ENCODE results near the gene PI4K2B. TPM values are rescaled to one million over a fixed set of nuclear protein-coding genes. Genes with fewer than 3 reads are reported as not detected.
"Not testable (repeated sequence)": the region's sequence is repeated elsewhere in the genome, so short reads cannot be mapped to it uniquely, and the experiment has no call there.

PI4K2B gene
- total and polyA plus RNA-seq, 2 donors: 20.4 to 24.0 TPM

GRCh38 chr4:25249494-25249893 lies 15.7 kb downstream of the PI4K2B start:
- DNase-seq (ENCODE audit: low read depth in 6 of 9, low spot score in 9 of 9); H3K27ac ChIP-seq (ENCODE audit: low read depth in 1 of 2, low read length in 1 of 2); H3K36me3 ChIP-seq (ENCODE audit: control insufficient read depth in 2 of 2, insufficient read depth in 2 of 2, low read length in 1 of 2); H3K4me1 ChIP-seq (ENCODE audit: control insufficient read depth in 2 of 2, insufficient read depth in 2 of 2, low read length in 2 of 2); H3K4me3 ChIP-seq (ENCODE audit: low read length in 2 of 2); H3K27me3 ChIP-seq (ENCODE audit: control insufficient read depth in 2 of 2, insufficient read depth in 1 of 2, low read length in 1 of 2): not testable (repeated sequence)
- WGBS: 99% methylated on average over 25 of the region's 25 CpGs
- H3K9me3 ChIP-seq (ENCODE audit: control insufficient read depth in 2 of 2, insufficient read depth in 1 of 2, low read length in 1 of 2): peaks cover 0 to 13% of the 10 kb centered on the region in 2 donors

GRCh38 chr4:25252230-25253070 lies 18.6 kb downstream of the PI4K2B start:
- Histone ChIP-seq H3K27me3 (ENCODE audit: control insufficient read depth in 2 of 2, insufficient read depth in 1 of 2, low read length in 1 of 2) (no peaks in the 10 kb centered on the region), H3K36me3 (ENCODE audit: control insufficient read depth in 2 of 2, insufficient read depth in 2 of 2, low read length in 1 of 2) (peaks cover 16 to 25% of the 10 kb centered on the region in 2 donors), H3K9me3 (ENCODE audit: control insufficient read depth in 2 of 2, insufficient read depth in 1 of 2, low read length in 1 of 2) (peaks cover 0 to 3% of the 10 kb centered on the region in 2 donors), H3K4me3 (ENCODE audit: low read length in 2 of 2) (no peak overlapping the region), H3K4me1 (ENCODE audit: control insufficient read depth in 2 of 2, insufficient read depth in 2 of 2, low read length in 2 of 2) (no peaks in the 10 kb centered on the region), H3K27ac (ENCODE audit: low read depth in 1 of 2, low read length in 1 of 2) (no peak overlapping the region)
- WGBS: 81% methylated on average over 9 of the region's 9 CpGs
- no peak for DNase-seq (ENCODE audit: low read depth in 6 of 9, low spot score in 9 of 9)

- peaks cover 16 to 29% of the 10 kb centered on the region in 2 donors for H3K36me3 ChIP-seq (ENCODE audit: control insufficient read depth in 2 of 2, insufficient read depth in 2 of 2, low read length in 1 of 2)
- no peak overlapping the region for H3K4me3 ChIP-seq (ENCODE audit: low read length in 2 of 2)
- 17% methylated on average over 2 of the region's 2 CpGs for WGBS
- H3K9me3 ChIP-seq (ENCODE audit: control insufficient read depth in 2 of 2, insufficient read depth in 1 of 2, low read length in 1 of 2): peaks cover 0 to 3% of the 10 kb centered on the region in 2 donors
- peak in 1 of 9 donors; percentile 19 for DNase-seq (ENCODE audit: low read depth in 6 of 9, low spot score in 9 of 9)
- H3K4me1 ChIP-seq (ENCODE audit: control insufficient read depth in 2 of 2, insufficient read depth in 2 of 2, low read length in 2 of 2): no peaks in the 10 kb centered on the region
- no peak overlapping the region for H3K27ac ChIP-seq (ENCODE audit: low read depth in 1 of 2, low read length in 1 of 2)
- H3K27me3 ChIP-seq (ENCODE audit: control insufficient read depth in 2 of 2, insufficient read depth in 1 of 2, low read length in 1 of 2): no peaks in the 10 kb centered on the region
These were observed 19.2 kb downstream of the PI4K2B start for GRCh38 chr4:25253071-25253445.

- H3K27ac ChIP-seq (ENCODE audit: low read depth in 1 of 2, low read length in 1 of 2); DNase-seq (ENCODE audit: low read depth in 6 of 9, low spot score in 9 of 9); H3K4me3 ChIP-seq (ENCODE audit: low read length in 2 of 2); H3K27me3 ChIP-seq (ENCODE audit: control insufficient read depth in 2 of 2, insufficient read depth in 1 of 2, low read length in 1 of 2); H3K9me3 ChIP-seq (ENCODE audit: control insufficient read depth in 2 of 2, insufficient read depth in 1 of 2, low read length in 1 of 2); H3K4me1 ChIP-seq (ENCODE audit: control insufficient read depth in 2 of 2, insufficient read depth in 2 of 2, low read length in 2 of 2): not testable (repeated sequence)
- 95% methylated on average over 12 of the region's 12 CpGs for WGBS
- peaks cover 16 to 29% of the 10 kb centered on the region in 2 donors for H3K36me3 ChIP-seq (ENCODE audit: control insufficient read depth in 2 of 2, insufficient read depth in 2 of 2, low read length in 1 of 2)
These were observed 20.0 kb downstream of the PI4K2B start for GRCh38 chr4:25253786-25254185.

- H3K4me3 ChIP-seq (ENCODE audit: low read length in 2 of 2): no peak overlapping the region
- H3K4me1 ChIP-seq (ENCODE audit: control insufficient read depth in 2 of 2, insufficient read depth in 2 of 2, low read length in 2 of 2): no peaks in the 10 kb centered on the region
- over 99% methylated on average over 2 of the region's 2 CpGs for WGBS
- H3K36me3 ChIP-seq (ENCODE audit: control insufficient read depth in 2 of 2, insufficient read depth in 2 of 2, low read length in 1 of 2): peaks cover 16 to 47% of the 10 kb centered on the region in 2 donors
- H3K9me3 ChIP-seq (ENCODE audit: control insufficient read depth in 2 of 2, insufficient read depth in 1 of 2, low read length in 1 of 2): no peaks in the 10 kb centered on the region
- H3K27me3 ChIP-seq (ENCODE audit: control insufficient read depth in 2 of 2, insufficient read depth in 1 of 2, low read length in 1 of 2): no peaks in the 10 kb centered on the region
- DNase-seq (ENCODE audit: low read depth in 6 of 9, low spot score in 9 of 9): no peak
- no peak overlapping the region for H3K27ac ChIP-seq (ENCODE audit: low read depth in 1 of 2, low read length in 1 of 2)
These were observed 25.2 kb downstream of the PI4K2B start for GRCh38 chr4:25258980-25259578.

- Histone ChIP-seq H3K4me1 (ENCODE audit: control insufficient read depth in 2 of 2, insufficient read depth in 2 of 2, low read length in 2 of 2) (no peaks in the 10 kb centered on the region), H3K9me3 (ENCODE audit: control insufficient read depth in 2 of 2, insufficient read depth in 1 of 2, low read length in 1 of 2) (no peaks in the 10 kb centered on the region), H3K27ac (ENCODE audit: low read depth in 1 of 2, low read length in 1 of 2) (no peak overlapping the region), H3K4me3 (ENCODE audit: low read length in 2 of 2) (no peak overlapping the region), H3K27me3 (ENCODE audit: control insufficient read depth in 2 of 2, insufficient read depth in 1 of 2, low read length in 1 of 2) (no peaks in the 10 kb centered on the region), H3K36me3 (ENCODE audit: control insufficient read depth in 2 of 2, insufficient read depth in 2 of 2, low read length in 1 of 2) (peaks cover 12 to 30% of the 10 kb centered on the region in 2 donors)
- no peak for DNase-seq (ENCODE audit: low read depth in 6 of 9, low spot score in 9 of 9)
- over 99% methylated on average over 3 of the region's 3 CpGs for WGBS
These were observed 38.0 kb downstream of the PI4K2B start for GRCh38 chr4:25271866-25272265.

- DNase-seq (ENCODE audit: low read depth in 6 of 9, low spot score in 9 of 9): no peak
- no peaks in the 10 kb centered on the region for H3K4me1 ChIP-seq (ENCODE audit: control insufficient read depth in 2 of 2, insufficient read depth in 2 of 2, low read length in 2 of 2)
- H3K9me3 ChIP-seq (ENCODE audit: control insufficient read depth in 2 of 2, insufficient read depth in 1 of 2, low read length in 1 of 2): no peaks in the 10 kb centered on the region
- no peak overlapping the region for H3K27ac ChIP-seq (ENCODE audit: low read depth in 1 of 2, low read length in 1 of 2)
- no peaks in the 10 kb centered on the region for H3K27me3 ChIP-seq (ENCODE audit: control insufficient read depth in 2 of 2, insufficient read depth in 1 of 2, low read length in 1 of 2)
- peaks cover 8 to 16% of the 10 kb centered on the region in 2 donors for H3K36me3 ChIP-seq (ENCODE audit: control insufficient read depth in 2 of 2, insufficient read depth in 2 of 2, low read length in 1 of 2)
- H3K4me3 ChIP-seq (ENCODE audit: low read length in 2 of 2): no peak overlapping the region
- WGBS: over 99% methylated on average over 4 of the region's 4 CpGs
These were observed 46.4 kb downstream of the PI4K2B start for GRCh38 chr4:25280210-25280609.

- no peak for DNase-seq (ENCODE audit: low read depth in 6 of 9, low spot score in 9 of 9)
- H3K4me1 ChIP-seq (ENCODE audit: control insufficient read depth in 2 of 2, insufficient read depth in 2 of 2, low read length in 2 of 2): no peaks in the 10 kb centered on the region
- H3K9me3 ChIP-seq (ENCODE audit: control insufficient read depth in 2 of 2, insufficient read depth in 1 of 2, low read length in 1 of 2): no peaks in the 10 kb centered on the region
- peaks cover 8 to 10% of the 10 kb centered on the region in 2 donors for H3K36me3 ChIP-seq (ENCODE audit: control insufficient read depth in 2 of 2, insufficient read depth in 2 of 2, low read length in 1 of 2)
- no peak overlapping the region for H3K27ac ChIP-seq (ENCODE audit: low read depth in 1 of 2, low read length in 1 of 2)
- no peak overlapping the region for H3K4me3 ChIP-seq (ENCODE audit: low read length in 2 of 2)
- 98% methylated on average over 3 of the region's 3 CpGs for WGBS
- no peaks in the 10 kb centered on the region for H3K27me3 ChIP-seq (ENCODE audit: control insufficient read depth in 2 of 2, insufficient read depth in 1 of 2, low read length in 1 of 2)
These were observed 50.1 kb downstream of the PI4K2B start for GRCh38 chr4:25283948-25284347.

GRCh38 chr4:25284466-25284865 lies 50.6 kb downstream of the PI4K2B start:
- 91% methylated on average over 3 of the region's 3 CpGs for whole genome bisulfite sequencing

More at GRCh38 chr4:25284466-25284865, 50.6 kb downstream of the PI4K2B start:
- DNase-seq (ENCODE audit: low read depth in 6 of 9, low spot score in 9 of 9): no peak
- no peaks in the 10 kb centered on the region for H3K27me3 ChIP-seq (ENCODE audit: control insufficient read depth in 2 of 2, insufficient read depth in 1 of 2, low read length in 1 of 2)
- H3K4me1 ChIP-seq (ENCODE audit: control insufficient read depth in 2 of 2, insufficient read depth in 2 of 2, low read length in 2 of 2): no peaks in the 10 kb centered on the region
- no peaks in the 10 kb centered on the region for H3K9me3 ChIP-seq (ENCODE audit: control insufficient read depth in 2 of 2, insufficient read depth in 1 of 2, low read length in 1 of 2)
- no peak overlapping the region for H3K27ac ChIP-seq (ENCODE audit: low read depth in 1 of 2, low read length in 1 of 2)
- H3K36me3 ChIP-seq (ENCODE audit: control insufficient read depth in 2 of 2, insufficient read depth in 2 of 2, low read length in 1 of 2): peaks cover 8 to 10% of the 10 kb centered on the region in 2 donors
- H3K4me3 ChIP-seq (ENCODE audit: low read length in 2 of 2): no peak overlapping the region

Data from thymus (tissue), 11 donors.